GM23248 (cell line): ENCODE measurements around the gene KCNJ6. TPM values are rescaled to one million over a fixed set of nuclear protein-coding genes. Genes with fewer than 3 reads are reported as not detected.

Experiments
- DNase-seq: peaks from one replicate; pipeline ENCODE4 v3.0.0-alpha.2; 2015
- H2AFZ ChIP-seq: fragments of 200-600 bp; sonication (generic); 2 replicates; pipeline ENCODE4 v1.6.1; 2016; ENCODE audit warnings: antibody characterized with exemption
- H3F3A ChIP-seq: fragments of 200-600 bp; sonication (generic); 2 replicates; pipeline ENCODE4 v1.6.1; 2016; ENCODE audit warnings: mild to moderate bottlenecking, antibody characterized with exemption, mixed run types; ENCODE audit not compliant: insufficient read depth
- H3K27ac ChIP-seq: fragments of 200-600 bp; sonication (generic); 2 replicates; pipeline ENCODE4 v1.5.1; 2016; ENCODE audit warnings: mild to moderate bottlenecking
- H3K27me3 ChIP-seq: fragments of 200-600 bp; sonication (generic); replicated peaks from 2 replicates; pipeline ENCODE4 v1.6.1; 2016; ENCODE audit warnings: mild to moderate bottlenecking; ENCODE audit not compliant: insufficient read depth
- H3K36me3 ChIP-seq: fragments of 200-600 bp; sonication (generic); 2 replicates; pipeline ENCODE4 v1.6.1; 2016; ENCODE audit warnings: low read depth, mild to moderate bottlenecking
- H3K4me1 ChIP-seq: fragments of 200-600 bp; sonication (generic); 2 replicates; pipeline ENCODE4 v1.6.1; 2016; ENCODE audit warnings: mild to moderate bottlenecking; ENCODE audit not compliant: insufficient read depth
- H3K4me2 ChIP-seq: fragments of 200-600 bp; sonication (generic); one replicate; pipeline ENCODE4 v1.6.1; 2016; ENCODE audit warnings: mild to moderate bottlenecking; ENCODE audit not compliant: unreplicated experiment
- H3K4me3 ChIP-seq: fragments of 200-600 bp; sonication (generic); 2 replicates; pipeline ENCODE4 v1.5.1; 2016; ENCODE audit warnings: mild to moderate bottlenecking
- H3K79me2 ChIP-seq: fragments of 200-600 bp; sonication (generic); 2 replicates; pipeline ENCODE4 v1.6.1; 2016; ENCODE audit warnings: mild to moderate bottlenecking; ENCODE audit not compliant: insufficient read depth
- H3K9ac ChIP-seq: fragments of 200-600 bp; sonication (generic); 2 replicates; pipeline ENCODE4 v1.6.1; 2016; ENCODE audit warnings: mild to moderate bottlenecking
- H3K9me2 ChIP-seq: fragments of 200-600 bp; sonication (generic); 2 replicates; pipeline ENCODE4 v1.6.1; 2016; ENCODE audit warnings: mixed run types, mild to moderate bottlenecking, moderate library complexity; ENCODE audit not compliant: insufficient read depth
- H3K9me3 ChIP-seq: fragments of 200-600 bp; sonication (generic); one replicate; pipeline ENCODE4 v1.6.1; 2017; ENCODE audit warnings: low read depth
- H4K20me1 ChIP-seq: fragments of 200-600 bp; sonication (generic); 2 replicates; pipeline ENCODE4 v1.6.0; 2016; ENCODE audit not compliant: insufficient read depth
- EZH2 ChIP-seq: fragments of 200-600 bp; sonication (generic); IDR thresholded peaks from 2 replicates; pipeline ENCODE4 v1.6.1; 2018; ENCODE audit warnings: antibody characterized with exemption, mild to moderate bottlenecking; ENCODE audit not compliant: insufficient read depth, poor library complexity, severe bottlenecking
- EZH2phosphoT487 ChIP-seq: fragments of 200-600 bp; sonication (generic); IDR thresholded peaks from 2 replicates; pipeline ENCODE4 v1.6.1; 2018; ENCODE audit warnings: antibody characterized with exemption, moderate library complexity, mild to moderate bottlenecking, low read depth; ENCODE audit not compliant: insufficient read depth
- WGBS, 2 experiments: methylation state at CpG; one replicate each; pipeline ENCODE4 v1.1.6; 2015 to 2017; ENCODE audit warnings: low lambda C conversion rate in 2 of 2, low coverage in 1 of 2; ENCODE audit errors: missing lambda C conversion rate in 2 of 2; 5-methylcytosine and 5-hydroxymethylcytosine counted together
- in situ Hi-C: fragments of 300-500 bp; cut with MboI; formaldehyde crosslinking; loops from 2 replicates; pipeline ENCODE4 v1.15.0; 2020
- polyA plus RNA-seq: library from polyadenylated mRNA; unstranded; fragments of >200 nt; fragmentation: Nextera tagmentation; extraction: Ambion mirVana; gene quantifications from 2 replicates; pipeline ENCODE4 v1.2.1, GENCODE V29; 2016
- total RNA-seq: library from RNA; depleted of rRNA; stranded (reverse); fragments of >200 nt; shearing (Covaris generic); gene quantifications from 2 replicates; pipeline ENCODE4 v1.2.3, GENCODE V29; 2014

Gene KCNJ6
- total and polyA plus RNA-seq, 2 experiments from 2014 or later = 0.11 TPM; not detected in 1

DNA sequence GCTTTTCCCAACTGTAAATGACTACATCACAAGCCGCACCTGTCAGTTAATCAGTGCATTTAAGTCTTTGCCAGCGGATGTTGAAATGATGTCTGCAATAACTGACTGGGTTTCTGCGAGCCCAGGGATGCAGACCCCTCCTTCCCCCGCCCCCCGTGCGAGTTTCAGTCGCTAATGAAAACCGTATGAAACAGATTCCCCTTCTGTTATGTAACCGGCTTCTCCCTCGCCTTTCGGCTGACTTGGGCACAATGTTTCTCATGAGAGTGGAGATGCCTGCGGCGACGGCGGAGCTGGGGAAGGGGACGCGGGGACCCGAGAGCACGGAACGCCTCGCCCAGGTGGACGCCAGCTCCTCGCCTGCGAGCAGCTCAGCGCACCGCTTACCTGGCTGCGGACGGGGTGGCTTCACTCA lies 753 bp downstream of the KCNJ6 start:
- 0 out of 2 replicates have a peak, but pooled peaks cover 5% of the 10 kb centered on the region for H3F3A ChIP-seq
- no peak for DNase-seq
- in situ Hi-C loops = loop anchor here (25.0 kb wide), 1 partner anchor 203 kb away; no protein-coding TSS in a partner anchor
- H3K9me3 ChIP-seq = no peaks in the 10 kb centered on the region
- peaks cover 31% of the 10 kb centered on the region for H3K27me3 ChIP-seq
- no peak overlapping the region for H3K9ac ChIP-seq
- peak overlapping the region; percentile 64; the same call in 1 of the 2 replicates for H2AFZ ChIP-seq
- peaks cover 6% of the 10 kb centered on the region; the same call in 1 of the 2 replicates for H3K4me1 ChIP-seq
- no peak overlapping the region for H3K27ac ChIP-seq
- no peaks in the 10 kb centered on the region for H3K79me2 ChIP-seq
- H3K36me3 ChIP-seq = no peaks in the 10 kb centered on the region
- H3K9me2 ChIP-seq = no peaks in the 10 kb centered on the region
- H4K20me1 ChIP-seq = no peaks in the 10 kb centered on the region
- WGBS, 2 experiments = 1 to 3% methylated on average over 28 of the region's 28 CpGs
- H3K4me2 ChIP-seq = peak overlapping the region; percentile 91
- H3K4me3 ChIP-seq = peak overlapping the region; percentile 72
- TF ChIP-seq EZH2 (no peak), EZH2phosphoT487 (no peak)

GRCh38 chr21:37912616-37913015 lies 3.6 kb downstream of the KCNJ6 start:
- Histone ChIP-seq H3F3A (0 out of 2 replicates have a peak, but pooled peaks cover 5% of the 10 kb centered on the region), H3K9ac (no peak overlapping the region), H3K27ac (no peak overlapping the region), H2AFZ (no peak overlapping the region), H4K20me1 (no peaks in the 10 kb centered on the region), H3K9me3 (no peaks in the 10 kb centered on the region), H3K36me3 (no peaks in the 10 kb centered on the region), H3K4me1 (peaks cover 6% of the 10 kb centered on the region; the same call in 1 of the 2 replicates), H3K4me2 (no peak overlapping the region), H3K9me2 (no peaks in the 10 kb centered on the region), H3K79me2 (no peaks in the 10 kb centered on the region), H3K27me3 (peaks cover 38% of the 10 kb centered on the region), H3K4me3 (no peak overlapping the region)
- in situ Hi-C loops = loop anchor here (25.0 kb wide), 1 partner anchor 200 kb away; no protein-coding TSS in a partner anchor
- no peak for DNase-seq
- TF ChIP-seq EZH2 (no peak), EZH2phosphoT487 (no peak)

DNA sequence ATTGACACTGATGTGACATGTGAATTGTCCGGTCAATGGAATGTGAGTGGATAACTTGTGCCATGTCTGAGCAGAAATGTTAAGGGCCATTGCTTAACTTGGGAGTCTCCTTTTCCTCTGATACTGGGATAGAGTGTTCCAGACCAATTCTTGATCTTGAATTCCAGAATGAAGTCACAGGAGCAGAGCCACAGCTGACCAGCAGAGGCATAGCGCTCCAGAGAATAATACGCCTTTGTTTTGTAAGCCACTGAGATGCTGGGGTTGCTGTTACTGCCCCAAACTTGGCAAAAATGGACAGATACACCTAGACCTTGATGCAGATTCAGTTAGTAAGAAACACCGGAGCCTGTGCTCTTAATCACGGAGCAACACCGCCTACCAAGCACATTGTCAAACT lies 6.3 kb downstream of the KCNJ6 start:
- no peaks in the 10 kb centered on the region for H3K79me2 ChIP-seq
- 78 to 84% methylated on average over 6 of the region's 6 CpGs for WGBS, 2 experiments
- no peaks in the 10 kb centered on the region for H3K36me3 ChIP-seq
- H3K4me2 ChIP-seq = no peak overlapping the region
- DNase-seq = no peak
- no peaks in the 10 kb centered on the region for H3K4me1 ChIP-seq
- peaks cover 30% of the 10 kb centered on the region for H3K27me3 ChIP-seq
- no peak overlapping the region for H3K4me3 ChIP-seq
- no peaks in the 10 kb centered on the region for H3K9me2 ChIP-seq
- in situ Hi-C loops = loop anchor here (25.0 kb wide), 1 partner anchor 198 kb away; no protein-coding TSS in a partner anchor
- H3K9me3 ChIP-seq = no peaks in the 10 kb centered on the region
- H2AFZ ChIP-seq = no peak overlapping the region
- H3K27ac ChIP-seq = no peak overlapping the region
- no peaks in the 10 kb centered on the region for H3F3A ChIP-seq
- H3K9ac ChIP-seq = no peak overlapping the region
- TF ChIP-seq EZH2phosphoT487 (no peak), EZH2 (no peak)
- no peaks in the 10 kb centered on the region for H4K20me1 ChIP-seq

- H3K4me2 ChIP-seq = no peak overlapping the region
- no peak overlapping the region for H3K9ac ChIP-seq
- no peak overlapping the region for H3K4me3 ChIP-seq
- TF ChIP-seq EZH2phosphoT487 (no peak), EZH2 (no peak)
- no peaks in the 10 kb centered on the region for H3F3A ChIP-seq
- no peak overlapping the region for H2AFZ ChIP-seq
- no peaks in the 10 kb centered on the region for H4K20me1 ChIP-seq
- no peaks in the 10 kb centered on the region for H3K4me1 ChIP-seq
- peaks cover 23% of the 10 kb centered on the region for H3K27me3 ChIP-seq
- no peaks in the 10 kb centered on the region for H3K36me3 ChIP-seq
- no peaks in the 10 kb centered on the region for H3K9me2 ChIP-seq
- in situ Hi-C loops = loop anchor here (25.0 kb wide), 1 partner anchor 196 kb away; no protein-coding TSS in a partner anchor
- no peak for DNase-seq
- no peaks in the 10 kb centered on the region for H3K9me3 ChIP-seq
- 36 to 38% methylated on average over 2 of the region's 2 CpGs for WGBS, 2 experiments
- no peak overlapping the region for H3K27ac ChIP-seq
- no peaks in the 10 kb centered on the region for H3K79me2 ChIP-seq
These were observed 7.6 kb downstream of the KCNJ6 start for GRCh38 chr21:37908691-37909090.

DNA sequence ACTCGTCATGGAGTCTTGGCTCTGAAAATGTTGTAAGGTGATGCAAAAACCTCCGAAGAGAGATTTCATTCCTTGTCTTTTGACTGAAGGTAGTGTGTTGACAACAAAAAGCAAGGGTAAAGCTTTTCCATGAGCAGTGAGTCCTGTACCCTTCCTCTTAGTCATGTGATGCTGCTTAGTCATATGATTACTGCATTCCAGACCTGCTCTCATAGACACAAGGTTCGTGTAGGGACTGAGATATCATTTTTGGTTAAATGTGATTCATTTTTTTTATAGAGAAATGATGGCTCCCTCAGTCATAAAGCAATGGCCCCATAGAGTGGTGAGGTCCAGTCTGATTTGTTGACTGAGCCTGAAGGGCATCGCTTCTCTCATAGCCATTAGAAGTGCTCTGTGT lies 9.2 kb downstream of the KCNJ6 start:
- 45% methylated on average over 4 of the region's 4 CpGs for WGBS, 2 experiments
- no peak overlapping the region for H3K27ac ChIP-seq
- no peaks in the 10 kb centered on the region for H3K9me3 ChIP-seq
- H2AFZ ChIP-seq = no peak overlapping the region
- DNase-seq = no peak
- no peak overlapping the region for H3K4me2 ChIP-seq
- H3K27me3 ChIP-seq = peaks cover 22% of the 10 kb centered on the region
- no peak overlapping the region for H3K4me3 ChIP-seq
- no peaks in the 10 kb centered on the region for H3K4me1 ChIP-seq
- no peaks in the 10 kb centered on the region for H3K36me3 ChIP-seq
- no peaks in the 10 kb centered on the region for H3K79me2 ChIP-seq
- no peaks in the 10 kb centered on the region for H4K20me1 ChIP-seq
- TF ChIP-seq EZH2 (no peak), EZH2phosphoT487 (no peak)
- H3F3A ChIP-seq = no peaks in the 10 kb centered on the region
- no peak overlapping the region for H3K9ac ChIP-seq
- H3K9me2 ChIP-seq = no peaks in the 10 kb centered on the region
- in situ Hi-C loops = loop anchor here (25.0 kb wide), 1 partner anchor 195 kb away; no protein-coding TSS in a partner anchor
